GM18907 (cell line): ENCODE measurements around the gene MADD.
"Not testable (repeated sequence)": the region's sequence is repeated elsewhere in the genome, so short reads cannot be mapped to it uniquely, and the experiment has no call there.

Experiments
- ATAC-seq: cut with Tn5 transposase; IDR thresholded peaks from one replicate; pipeline ENCODE4 v1.9.1; 2021; ENCODE audit warnings: mild to moderate bottlenecking, moderate library complexity; ENCODE audit not compliant: unreplicated experiment

MADD gene

GRCh38 chr11:47272706-47273105, 2.8 kb downstream of the MADD start:
- ATAC-seq = no peak

GRCh38 chr11:47274495-47275235, 4.7 kb downstream of the MADD start:
- ATAC-seq = no peak

GRCh38 chr11:47276923-47277322, 7.0 kb downstream of the MADD start:
- no peak for ATAC-seq

- ATAC-seq = no peak
Measured at GRCh38 chr11:47278058-47278457, 8.1 kb downstream of the MADD start.

GRCh38 chr11:47278769-47279168, 8.8 kb downstream of the MADD start:
- ATAC-seq = no peak

- ATAC-seq = no peak
Measured at GRCh38 chr11:47280099-47280498, 10.2 kb downstream of the MADD start.

GRCh38 chr11:47280860-47281259, 10.9 kb downstream of the MADD start:
- no peak for ATAC-seq

GRCh38 chr11:47282462-47282861, 12.5 kb downstream of the MADD start:
- ATAC-seq = no peak

GRCh38 chr11:47284151-47284550, 14.2 kb downstream of the MADD start:
- no peak for ATAC-seq

GRCh38 chr11:47285969-47286770, 16.2 kb downstream of the MADD start:
- no peak for ATAC-seq

- no peak for ATAC-seq
Measured at GRCh38 chr11:47288066-47288465, 18.1 kb downstream of the MADD start.

GRCh38 chr11:47289856-47290255, 19.9 kb downstream of the MADD start:
- no peak for ATAC-seq

- ATAC-seq = no peak
Measured at GRCh38 chr11:47295385-47295784, 25.5 kb downstream of the MADD start.

GRCh38 chr11:47296045-47296444, 26.1 kb downstream of the MADD start:
- ATAC-seq = no peak

GRCh38 chr11:47299078-47299477, 29.1 kb downstream of the MADD start:
- no peak for ATAC-seq

GRCh38 chr11:47302853-47303252, 32.9 kb downstream of the MADD start:
- no peak for ATAC-seq

- no peak for ATAC-seq
Measured at GRCh38 chr11:47305734-47306483, 36.0 kb downstream of the MADD start.

- ATAC-seq = no peak
Measured at GRCh38 chr11:47306484-47306844, 36.5 kb downstream of the MADD start.

GRCh38 chr11:47308050-47308823, 38.3 kb downstream of the MADD start:
- ATAC-seq = no peak

- ATAC-seq = no peak
Measured at GRCh38 chr11:47314992-47315391, 45.1 kb downstream of the MADD start.

- not testable (repeated sequence) for ATAC-seq
Measured at GRCh38 chr11:47316501-47316900, 46.6 kb downstream of the MADD start.
